Peyer's patch (tissue), 4 donors: ENCODE measurements around the gene C3orf70.

Experiments used
- CTCF ChIP-seq, 6 experiments: fragments of 450-650 bp in 4 of 6; fragments of 200-600 bp in 2 of 6; sonication (generic) in 1 of 6; IDR thresholded peaks; one replicate each; pipeline ENCODE4 v1.5.1; 2017 to 2019; ENCODE audit warnings: antibody characterized with exemption in 6 of 6, mild to moderate bottlenecking in 3 of 6, moderate library complexity in 1 of 6
- POLR2A ChIP-seq, 2 donors: fragments of 450-650 bp; IDR thresholded peaks; one replicate each; pipeline ENCODE4 v1.5.1; 2017; ENCODE audit warnings: antibody characterized with exemption in 2 of 2, mild to moderate bottlenecking in 2 of 2, moderate library complexity in 2 of 2

- TF ChIP-seq CTCF (IDR thresholded peaks at IDR 0.05) (no peak), POLR2A (IDR thresholded peaks at IDR 0.05) (no peak)
Observed at GRCh38 chr3:185172086-185173049, 19.5 kb upstream of the C3orf70 start.
